GM23338 (cell line): ENCODE measurements around the gene GTPBP8. TPM values are rescaled to one million over a fixed set of nuclear protein-coding genes. Genes with fewer than 3 reads are reported as not detected.
"Not testable (repeated sequence)": the region's sequence is repeated elsewhere in the genome, so short reads cannot be mapped to it uniquely, and the experiment has no call there.

Source experiments
- ATAC-seq: fragments of 200-7000 bp; cut with Tn5 transposase; 3 replicates; pipeline ENCODE4 v1.9.1; 2020
- DNase-seq: peaks from one replicate; pipeline ENCODE4 v3.0.0-alpha.2; 2015; ENCODE audit warnings: low spot score
- H2AFZ ChIP-seq: fragments of 200-600 bp; sonication (generic); 2 replicates; pipeline ENCODE4 v1.8.0; 2016; ENCODE audit warnings: antibody characterized with exemption, mild to moderate bottlenecking, moderate library complexity
- H3F3A ChIP-seq: fragments of 200-600 bp; sonication (generic); replicated peaks from 2 replicates; pipeline ENCODE4 v1.8.0; 2017; ENCODE audit warnings: antibody characterized with exemption, mixed run types, low read depth
- H3K27ac ChIP-seq: fragments of 200-600 bp; sonication (generic); 2 replicates; pipeline ENCODE4 v1.6.1; 2016; ENCODE audit warnings: low read depth
- H3K27me3 ChIP-seq: fragments of 200-600 bp; sonication (generic); 2 replicates; pipeline ENCODE4 v1.8.0; 2016; ENCODE audit warnings: mild to moderate bottlenecking, mixed run types, moderate library complexity; ENCODE audit not compliant: insufficient read depth
- H3K36me3 ChIP-seq: fragments of 200-600 bp; sonication (generic); 2 replicates; pipeline ENCODE4 v1.8.0; 2016; ENCODE audit warnings: mild to moderate bottlenecking; ENCODE audit not compliant: insufficient read depth
- H3K4me1 ChIP-seq: fragments of 200-600 bp; sonication (generic); 2 replicates; pipeline ENCODE4 v1.8.0; 2016; ENCODE audit warnings: mild to moderate bottlenecking, moderate library complexity; ENCODE audit not compliant: insufficient read depth
- H3K4me2 ChIP-seq: fragments of 200-600 bp; sonication (generic); 2 replicates; pipeline ENCODE4 v1.7.1; 2017; ENCODE audit warnings: mixed run types
- H3K4me3 ChIP-seq: fragments of 200-600 bp; sonication (generic); 2 replicates; pipeline ENCODE4 v1.6.1; 2016; ENCODE audit warnings: mixed run types
- H3K79me2 ChIP-seq: fragments of 200-600 bp; sonication (generic); replicated peaks from 2 replicates; pipeline ENCODE4 v1.8.0; 2017; ENCODE audit warnings: mild to moderate bottlenecking; ENCODE audit not compliant: insufficient read depth
- H3K9me2 ChIP-seq: fragments of 200-600 bp; sonication (generic); 2 replicates; pipeline ENCODE4 v1.8.0; 2017; ENCODE audit not compliant: insufficient read depth
- H4K20me1 ChIP-seq: fragments of 200-600 bp; sonication (generic); replicated peaks from 2 replicates; pipeline ENCODE4 v1.8.0; 2017; ENCODE audit warnings: mild to moderate bottlenecking; ENCODE audit not compliant: insufficient read depth
- H3K27ac Mint-ChIP-seq: 2 replicates; pipeline ENCODE4 v1.8.0; 2020; ENCODE audit warnings: inconsistent platforms, mild to moderate bottlenecking, moderate library complexity, mixed read lengths
- H3K27me3 Mint-ChIP-seq: 3 replicates; pipeline ENCODE4 v1.8.0; 2022; ENCODE audit warnings: low read depth, mild to moderate bottlenecking, moderate library complexity, mixed read lengths, inconsistent platforms; ENCODE audit not compliant: insufficient read depth, poor library complexity
- H3K36me3 Mint-ChIP-seq: 3 replicates; pipeline ENCODE4 v1.8.0; 2021; ENCODE audit warnings: low read depth, mild to moderate bottlenecking, inconsistent platforms, moderate library complexity, mixed read lengths
- H3K4me1 Mint-ChIP-seq: 3 replicates; pipeline ENCODE4 v1.8.0; 2020; ENCODE audit warnings: mild to moderate bottlenecking, inconsistent platforms, mixed read lengths
- H3K4me3 Mint-ChIP-seq: 3 replicates; pipeline ENCODE4 v1.8.0; 2021; ENCODE audit warnings: moderate library complexity, mild to moderate bottlenecking, inconsistent platforms, mixed read lengths
- H3K9me3 Mint-ChIP-seq: 3 replicates; pipeline ENCODE4 v1.8.0; 2020; ENCODE audit warnings: moderate library complexity, mild to moderate bottlenecking, inconsistent platforms, mixed read lengths
- CREB1 ChIP-seq: fragments of 250-450 bp; sonication (Bioruptor Pico); IDR thresholded peaks from 2 replicates; pipeline ENCODE4 v1.5.0; 2020; ENCODE audit warnings: low read depth, mild to moderate bottlenecking, moderate library complexity
- CTCF ChIP-seq, 2 experiments: fragments of 200-600 bp in 1 of 2; sonication (generic) in 1 of 2; conservative IDR thresholded peaks; 2 replicates each; pipeline versions ENCODE4 v1.5.1 to v1.6.1; 2016 to 2017; ENCODE audit warnings: antibody characterized with exemption in 2 of 2, low read depth in 2 of 2, mild to moderate bottlenecking in 2 of 2, moderate library complexity in 1 of 2
- POLR2AphosphoS5 ChIP-seq: IDR thresholded peaks from 2 replicates; pipeline ENCODE4 v1.6.1; 2016; ENCODE audit warnings: antibody characterized with exemption, low read depth
- polyA plus RNA-seq: library from polyadenylated mRNA; unstranded; fragments of >200 nt; fragmentation: Nextera tagmentation; extraction: Ambion mirVana; gene quantifications from 2 replicates; pipeline ENCODE4 v1.2.1, GENCODE V29; 2016
- total RNA-seq: library from RNA; depleted of rRNA; stranded (reverse); fragments of >200 nt; shearing (Covaris generic); gene quantifications from 2 replicates; pipeline ENCODE4 v1.2.3, GENCODE V29; 2014; rRNA removed

Gene GTPBP8
- total and polyA plus RNA-seq, 2 experiments from 2014 or later, result 39.9 to 47.1 TPM

GRCh38 chr3:113046186-113046965 is 55.6 kb downstream of the GTPBP8 start:
- H3K27me3 Mint-ChIP-seq, H3K4me1 Mint-ChIP-seq, H3K4me2 ChIP-seq, H3K27me3 ChIP-seq, H3F3A ChIP-seq, ATAC-seq, H3K27ac ChIP-seq, H3K4me3 ChIP-seq, H3K36me3 ChIP-seq, DNase-seq, H4K20me1 ChIP-seq, H3K27ac Mint-ChIP-seq, H3K79me2 ChIP-seq, H2AFZ ChIP-seq, H3K4me3 Mint-ChIP-seq, H3K4me1 ChIP-seq: not testable (repeated sequence)
- H3K9me3 Mint-ChIP-seq, result peaks cover 30% of the 10 kb centered on the region
- peaks cover 20% of the 10 kb centered on the region; the same call in 1 of the 2 replicates for H3K9me2 ChIP-seq
- H3K36me3 Mint-ChIP-seq, result peaks cover 19% of the 10 kb centered on the region

GRCh38 chr3:113051302-113051711 is 60.5 kb downstream of the GTPBP8 start:
- H2AFZ ChIP-seq, result peak overlapping the region; percentile 9; the same call in 1 of the 2 replicates
- no peaks in the 10 kb centered on the region for H3K79me2 ChIP-seq
- Mint-ChIP-seq H3K4me3 (no peak overlapping the region), H3K27ac (no peak overlapping the region), H3K36me3 (peaks cover 10% of the 10 kb centered on the region; the same call in 2 of the 3 replicates), H3K4me1 (peaks cover 5% of the 10 kb centered on the region; the same call in 1 of the 3 replicates), H3K9me3 (peaks cover 15% of the 10 kb centered on the region), H3K27me3 (peaks cover 3% of the 10 kb centered on the region)
- H4K20me1 ChIP-seq, result no peaks in the 10 kb centered on the region
- H3K4me1 ChIP-seq, result no peaks in the 10 kb centered on the region
- no peaks in the 10 kb centered on the region for H3F3A ChIP-seq
- TF ChIP-seq CTCF (conservative IDR thresholded peaks at IDR 0.05; ENCODE audit: low read depth in 2 of 2) (peak; percentile 89 to 93), CREB1 (peak; percentile 57), POLR2AphosphoS5 (no peak)
- no peaks in the 10 kb centered on the region for H3K27me3 ChIP-seq
- H3K36me3 ChIP-seq, result no peaks in the 10 kb centered on the region
- H3K9me2 ChIP-seq, result no peaks in the 10 kb centered on the region
- no peak overlapping the region for H3K4me3 ChIP-seq
- peak; percentile 89 for DNase-seq
- no peak overlapping the region for H3K27ac ChIP-seq
- no peak overlapping the region for H3K4me2 ChIP-seq
- ATAC-seq, result peak; percentile 99

Other genes with a start within 250 kb of the GTPBP8 start
- gene CD200R1L, start 144.1 kb upstream of the GTPBP8 start, total RNA-seq, result not detected in 2 replicates
- gene CD200R1L, start 144.1 kb upstream of the GTPBP8 start, polyA plus RNA-seq, result not detected in 2 replicates
- gene CD200R1, start 15.9 kb upstream of the GTPBP8 start, total RNA-seq, result 0.12 and 0.28 TPM in 2 replicates
- gene CD200R1, start 15.9 kb upstream of the GTPBP8 start, polyA plus RNA-seq, result 0.18 and 0.35 TPM in 2 replicates
- 3.0 and 4.1 TPM in 2 replicates for gene BOC, start 220.6 kb downstream of the GTPBP8 start, total RNA-seq
- 2.1 and 3.2 TPM in 2 replicates for gene BOC, start 220.6 kb downstream of the GTPBP8 start, polyA plus RNA-seq